PFSK-1 (cell line): ENCODE measurements around the gene NEMP1.

ENCODE experiments used
- FOXP2 ChIP-seq: optimal IDR thresholded peaks from 2 replicates; pipeline ENCODE3; 2011; ENCODE audit warnings: borderline replicate concordance, control low read depth, inconsistent platforms; ENCODE audit not compliant: insufficient read depth; ENCODE audit errors: extremely low read length, extremely low read depth
- POLR2AphosphoS5 ChIP-seq: IDR thresholded peaks from 2 replicates; pipeline ENCODE4 v1.6.1; 2012; ENCODE audit warnings: low read depth, mild to moderate bottlenecking, control low read depth, low read length, moderate library complexity
- REST ChIP-seq, 2 experiments: IDR thresholded peaks; 2 replicates each; pipeline versions ENCODE4 v1.6.1 to v1.8.0; 2011 to 2012; ENCODE audit warnings: low read depth in 2 of 2, low read length in 2 of 2, control low read depth in 1 of 2, inconsistent platforms in 1 of 2, mild to moderate bottlenecking in 1 of 2, moderate library complexity in 1 of 2; ENCODE audit not compliant: insufficient read depth in 1 of 2
- SIN3A ChIP-seq: IDR thresholded peaks from 2 replicates; pipeline ENCODE4 v1.6.1; 2012; ENCODE audit warnings: mild to moderate bottlenecking, low read length, moderate library complexity, borderline replicate concordance; ENCODE audit not compliant: insufficient read depth
- TAF1 ChIP-seq: IDR thresholded peaks from 2 replicates; pipeline ENCODE4 v1.6.1; 2012; ENCODE audit warnings: low read length, control low read depth, borderline replicate concordance; ENCODE audit not compliant: insufficient read depth

Gene NEMP1

GRCh38 chr12:57107456-57108155 lies 29.0 kb upstream of the NEMP1 start:
- TF ChIP-seq SIN3A (no peak), POLR2AphosphoS5 (no peak), FOXP2 (no peak), TAF1 (no peak), REST (IDR thresholded peaks at IDR 0.05; ENCODE audit: insufficient read depth in 1 of 2, low read depth in 2 of 2, low read length in 2 of 2) (no peak)

- TF ChIP-seq REST (IDR thresholded peaks at IDR 0.05; ENCODE audit: insufficient read depth in 1 of 2, low read depth in 2 of 2, low read length in 2 of 2), result no peak
- no peak for TF ChIP-seq FOXP2
- TF ChIP-seq TAF1, result no peak
- TF ChIP-seq POLR2AphosphoS5, result no peak
- no peak for TF ChIP-seq SIN3A
Observed at GRCh38 chr12:57106021-57106708, 27.6 kb upstream of the NEMP1 start.

GRCh38 chr12:57105011-57105753 lies 26.6 kb upstream of the NEMP1 start:
- TF ChIP-seq POLR2AphosphoS5 (no peak), REST (IDR thresholded peaks at IDR 0.05; ENCODE audit: insufficient read depth in 1 of 2, low read depth in 2 of 2, low read length in 2 of 2) (no peak), SIN3A (no peak), TAF1 (no peak), FOXP2 (no peak)

DNA sequence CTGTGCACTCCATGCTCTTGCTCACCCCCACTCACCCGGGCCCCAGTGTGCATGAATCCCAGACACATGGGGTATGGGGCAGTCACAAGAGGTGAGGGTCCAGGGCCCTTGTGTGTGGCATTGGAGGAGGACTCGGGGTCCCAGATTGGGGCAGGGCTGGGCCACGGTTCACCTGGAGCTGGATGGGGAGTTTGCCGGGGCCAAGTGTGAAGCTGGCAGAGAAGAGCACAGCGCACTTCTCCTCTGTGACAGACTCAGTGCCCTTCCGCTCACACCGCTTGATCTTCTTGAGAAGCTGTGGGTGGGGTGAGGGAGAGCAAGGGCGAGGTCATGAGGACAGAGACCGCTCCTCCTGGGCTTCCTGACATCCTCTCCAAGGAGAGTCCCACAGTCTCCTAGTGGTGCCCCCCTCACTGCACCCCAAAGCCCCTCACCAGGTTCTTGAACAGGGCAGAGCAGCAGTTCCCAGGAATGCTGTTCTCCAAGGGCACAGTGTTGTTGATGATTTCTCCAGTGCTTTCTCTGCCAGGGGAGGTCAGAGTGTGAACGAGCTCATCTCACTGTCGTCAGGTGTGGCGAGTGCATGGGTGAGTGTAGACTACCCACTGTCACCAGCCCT lies 25.8 kb upstream of the NEMP1 start:
- TF ChIP-seq SIN3A (no peak), TAF1 (no peak), REST (IDR thresholded peaks at IDR 0.05; ENCODE audit: insufficient read depth in 1 of 2, low read depth in 2 of 2, low read length in 2 of 2) (no peak), POLR2AphosphoS5 (no peak), FOXP2 (no peak)
